ENCODE measurements around the gene C14orf93. TPM values are rescaled to one million over a fixed set of nuclear protein-coding genes. Genes with fewer than 3 reads are reported as not detected.

Gene C14orf93
- total and polyA plus RNA-seq, 4 donors = 7.5 to 14.9 (median 9.3) TPM

- no peak for DNase-seq
Observed at GRCh38 chr14:23021434-23021833, 11.5 kb upstream of the C14orf93 start.

GRCh38 chr14:23020143-23021128 is 10.5 kb upstream of the C14orf93 start:
- H3K9me3 ChIP-seq (ENCODE audit: control insufficient read depth in 4 of 4, insufficient read depth in 3 of 4, low read length in 3 of 4) = no peaks in the 10 kb centered on the region
- H3K27me3 ChIP-seq (ENCODE audit: control insufficient read depth in 3 of 3, insufficient read depth in 3 of 3, low read length in 2 of 3) = no peaks in the 10 kb centered on the region
- 94 to 96% methylated on average over 7 of the region's 7 CpGs for WGBS, 2 donors
- no peak overlapping the region for H3K27ac ChIP-seq (ENCODE audit: low read depth in 1 of 2, low read length in 1 of 2)
- H3K4me3 ChIP-seq = no peak overlapping the region
- ATAC-seq (ENCODE audit: insufficient read depth, low FRiP score) (no peak), DNase-seq (no peak)
- no peak for TF ChIP-seq CTCF (IDR thresholded peaks at IDR 0.05; ENCODE audit: control extremely low read depth, extremely low read depth)
- H3K4me1 ChIP-seq (ENCODE audit: control insufficient read depth in 5 of 5, insufficient read depth in 5 of 5, low read length in 5 of 5) = peaks cover 0 to 7% (median 0%) of the 10 kb centered on the region in 5 donors
- H3K36me3 ChIP-seq (ENCODE audit: control insufficient read depth in 4 of 4, insufficient read depth in 4 of 4, low read length in 4 of 4) = peaks cover 0 to 8% (median 2%) of the 10 kb centered on the region in 4 donors
- H3K9ac ChIP-seq (ENCODE audit: insufficient read depth in 1 of 2, low read length in 2 of 2) = no peak overlapping the region

More at GRCh38 chr14:23021434-23021833, 11.5 kb upstream of the C14orf93 start:
- Histone ChIP-seq H3K9me3 (ENCODE audit: control insufficient read depth in 4 of 4, insufficient read depth in 3 of 4, low read length in 3 of 4) (no peaks in the 10 kb centered on the region), H3K4me3 (no peak overlapping the region), H3K36me3 (ENCODE audit: control insufficient read depth in 4 of 4, insufficient read depth in 4 of 4, low read length in 4 of 4) (peaks cover 0 to 13% (median 2%) of the 10 kb centered on the region in 4 donors), H3K4me1 (ENCODE audit: control insufficient read depth in 5 of 5, insufficient read depth in 5 of 5, low read length in 5 of 5) (peaks cover 0 to 16% (median 0%) of the 10 kb centered on the region in 5 donors), H3K9ac (ENCODE audit: insufficient read depth in 1 of 2, low read length in 2 of 2) (no peak overlapping the region), H3K27me3 (ENCODE audit: control insufficient read depth in 3 of 3, insufficient read depth in 3 of 3, low read length in 2 of 3) (no peaks in the 10 kb centered on the region), H3K27ac (ENCODE audit: low read depth in 1 of 2, low read length in 1 of 2) (no peak overlapping the region)
- WGBS, 2 donors = 73 to 87% methylated on average over 9 of the region's 9 CpGs
- TF ChIP-seq CTCF (IDR thresholded peaks at IDR 0.05; ENCODE audit: control extremely low read depth, extremely low read depth) = no peak
- no peak for ATAC-seq (ENCODE audit: insufficient read depth, low FRiP score)

- ATAC-seq (ENCODE audit: insufficient read depth, low FRiP score) (no peak), DNase-seq (no peak)
- Histone ChIP-seq H3K36me3 (ENCODE audit: control insufficient read depth in 4 of 4, insufficient read depth in 4 of 4, low read length in 4 of 4) (peaks cover 0 to 3% (median 0%) of the 10 kb centered on the region in 4 donors), H3K4me1 (ENCODE audit: control insufficient read depth in 5 of 5, insufficient read depth in 5 of 5, low read length in 5 of 5) (peaks cover 0 to 4% (median 0%) of the 10 kb centered on the region in 5 donors), H3K9ac (ENCODE audit: insufficient read depth in 1 of 2, low read length in 2 of 2) (no peak overlapping the region), H3K27ac (ENCODE audit: low read depth in 1 of 2, low read length in 1 of 2) (no peak overlapping the region), H3K9me3 (ENCODE audit: control insufficient read depth in 4 of 4, insufficient read depth in 3 of 4, low read length in 3 of 4) (no peaks in the 10 kb centered on the region), H3K4me3 (no peak overlapping the region), H3K27me3 (ENCODE audit: control insufficient read depth in 3 of 3, insufficient read depth in 3 of 3, low read length in 2 of 3) (no peaks in the 10 kb centered on the region)
- TF ChIP-seq CTCF (IDR thresholded peaks at IDR 0.05; ENCODE audit: control extremely low read depth, extremely low read depth) = no peak
Observed at GRCh38 chr14:23018107-23018506, 8.2 kb upstream of the C14orf93 start.
